LNCaP clone FGC (cell line): ENCODE results near the gene MYH10.

Source experiments
- DNase-seq: peaks from one replicate; pipeline ENCODE4 v3.0.0-alpha.2; 2011; ENCODE audit warnings: low read depth
- H3K4me3 ChIP-seq: 2 replicates; pipeline ENCODE4 v1.5.1; 2011; ENCODE audit warnings: mild to moderate bottlenecking, low read depth, low read length, control low read depth
- CTCF ChIP-seq: IDR thresholded peaks from 2 replicates; pipeline ENCODE4 v1.5.1; 2012; ENCODE audit warnings: mild to moderate bottlenecking; ENCODE audit not compliant: control insufficient read depth, insufficient read depth; ENCODE audit errors: extremely low read depth

Gene MYH10

GRCh38 chr17:8439681-8440080 lies 190.8 kb downstream of the MYH10 start:
- TF ChIP-seq CTCF, result no peak
- no peak for DNase-seq

GRCh38 chr17:8438441-8438840 lies 192.1 kb downstream of the MYH10 start:
- TF ChIP-seq CTCF, result no peak
- DNase-seq, result no peak

More at GRCh38 chr17:8439681-8440080, 190.8 kb downstream of the MYH10 start:
- no peak overlapping the region for H3K4me3 ChIP-seq

GRCh38 chr17:8436844-8437171 lies 193.7 kb downstream of the MYH10 start:
- H3K4me3 ChIP-seq, result peak overlapping the region; percentile 89
- TF ChIP-seq CTCF, result no peak
- no peak for DNase-seq

More at GRCh38 chr17:8438441-8438840, 192.1 kb downstream of the MYH10 start:
- H3K4me3 ChIP-seq, result no peak overlapping the region

GRCh38 chr17:8436169-8436843 lies 194.2 kb downstream of the MYH10 start:
- TF ChIP-seq CTCF, result no peak
- DNase-seq, result no peak

GRCh38 chr17:8435245-8436168 lies 195.0 kb downstream of the MYH10 start, which contains the start of gene NDEL1:
TSS of gene NDEL1 (plus strand) at chr17:8435884. CDS start at chr17:8444272, 8,388 bp downstream.
- peak within 1 kb of the TSS; percentile 89 for H3K4me3 ChIP-seq
- peak; percentile 86 for DNase-seq
- TF ChIP-seq CTCF, result no peak

More at GRCh38 chr17:8436169-8436843, 194.2 kb downstream of the MYH10 start:
- peak overlapping the region; percentile 89 for H3K4me3 ChIP-seq

GRCh38 chr17:8430966-8431365 lies 199.6 kb downstream of the MYH10 start:
- DNase-seq, result no peak
- no peak for TF ChIP-seq CTCF

More at GRCh38 chr17:8430966-8431365, 199.6 kb downstream of the MYH10 start:
- H3K4me3 ChIP-seq, result no peak overlapping the region
